Measurements from ENCODE around the gene LAMP5.

Gene LAMP5

GRCh38 chr20:9514461-9515213 lies at the start of gene LAMP5:
Gene LAMP5 (plus strand): TSS chr20:9514590. CDS start chr20:9514853, 263 bp downstream.
- no peak for DNase-seq

- DNase-seq: no peak
Observed at GRCh38 chr20:9467995-9468394, 46.4 kb upstream of the LAMP5 start.

- no peak for DNase-seq
Observed at GRCh38 chr20:9474835-9475415, 39.5 kb upstream of the LAMP5 start.

- no peak for DNase-seq
Observed at GRCh38 chr20:9475456-9475855, 38.9 kb upstream of the LAMP5 start.

GRCh38 chr20:9476174-9476573 lies 38.2 kb upstream of the LAMP5 start:
- no peak for DNase-seq

- no peak for DNase-seq
Observed at GRCh38 chr20:9476637-9477036, 37.8 kb upstream of the LAMP5 start.

GRCh38 chr20:9478771-9479170 lies 35.6 kb upstream of the LAMP5 start:
- DNase-seq: no peak

- DNase-seq: no peak
Observed at GRCh38 chr20:9480066-9480465, 34.3 kb upstream of the LAMP5 start.

- DNase-seq: no peak
Observed at GRCh38 chr20:9482180-9482579, 32.2 kb upstream of the LAMP5 start.

- no peak for DNase-seq
Observed at GRCh38 chr20:9483131-9483530, 31.3 kb upstream of the LAMP5 start.

GRCh38 chr20:9485614-9486340 lies 28.6 kb upstream of the LAMP5 start:
- no peak for DNase-seq

- no peak for DNase-seq
Observed at GRCh38 chr20:9487231-9487630, 27.2 kb upstream of the LAMP5 start.

- DNase-seq: no peak
Observed at GRCh38 chr20:9488063-9488462, 26.3 kb upstream of the LAMP5 start.

GRCh38 chr20:9490161-9490560 lies 24.2 kb upstream of the LAMP5 start:
- DNase-seq: no peak

GRCh38 chr20:9490631-9491030 lies 23.8 kb upstream of the LAMP5 start:
- no peak for DNase-seq

GRCh38 chr20:9491324-9491723 lies 23.1 kb upstream of the LAMP5 start:
- DNase-seq: no peak

- no peak for DNase-seq
Observed at GRCh38 chr20:9492067-9492466, 22.3 kb upstream of the LAMP5 start.

- DNase-seq: no peak
Observed at GRCh38 chr20:9493803-9494202, 20.6 kb upstream of the LAMP5 start.

- no peak for DNase-seq
Observed at GRCh38 chr20:9495701-9496100, 18.7 kb upstream of the LAMP5 start.

GRCh38 chr20:9496155-9496554 lies 18.2 kb upstream of the LAMP5 start:
- DNase-seq: no peak

GRCh38 chr20:9498322-9498721 lies 16.1 kb upstream of the LAMP5 start:
- DNase-seq: no peak

- DNase-seq: no peak
Observed at GRCh38 chr20:9499126-9499899, 15.1 kb upstream of the LAMP5 start.

GRCh38 chr20:9500121-9500520 lies 14.3 kb upstream of the LAMP5 start:
- no peak for DNase-seq

Measured in stimulated activated CD4-positive, alpha-beta T cell treated with anti-CD3 and anti-CD28 coated beads, Interleukin-4, amount 100 ng/mL, for 24 hours (primary cell).